Adrenal gland (tissue), 12 donors: ENCODE results near the gene APOL5. TPM values are rescaled to one million over a fixed set of nuclear protein-coding genes. Genes with fewer than 3 reads are reported as not detected.

ENCODE experiments used
- DNase-seq, 7 donors: peaks; one replicate each; pipeline ENCODE4 v3.0.0-alpha.2; 2019 to 2020
- H3K27ac ChIP-seq, 5 donors: fragments of 200-600 bp; sonication (generic) in 4 of 5; 1 replicate in 3 of 5; 2 replicates in 2 of 5; pipeline versions ENCODE4 v1.5.1 to v1.8.0; 2016 to 2020; ENCODE audit warnings: mild to moderate bottlenecking in 1 of 5
- H3K27me3 ChIP-seq: fragments of 200-600 bp; 2 replicates; pipeline ENCODE4 v1.8.0; 2021
- H3K36me3 ChIP-seq, 2 donors: fragments of 200-600 bp; replicated peaks in 1 of 2; 1 replicate in 1 of 2; 2 replicates in 1 of 2; pipeline versions ENCODE4 v1.5.1 to v1.8.0; 2018 to 2022
- H3K4me1 ChIP-seq, 2 donors: fragments of 200-600 bp; replicated peaks in 1 of 2; 1 replicate in 1 of 2; 2 replicates in 1 of 2; pipeline versions ENCODE4 v1.5.1 to v1.8.0; 2018 to 2021
- H3K4me3 ChIP-seq, 4 donors: fragments of 200-600 bp; sonication (generic) in 3 of 4; one replicate each; pipeline ENCODE4 v1.5.1; 2016 to 2018
- H3K9me3 ChIP-seq, 3 donors: fragments of 200-600 bp; sonication (generic) in 1 of 3; replicated peaks in 1 of 3; 1 replicate in 2 of 3; 2 replicates in 1 of 3; pipeline versions ENCODE4 v1.5.1 to v1.8.0; 2016 to 2021
- POLR2A ChIP-seq, 2 donors: fragments of 450-650 bp; IDR thresholded peaks; one replicate each; pipeline ENCODE4 v1.6.1; 2017; ENCODE audit warnings: antibody characterized with exemption in 2 of 2, mild to moderate bottlenecking in 2 of 2, moderate library complexity in 1 of 2
- WGBS, 4 donors: extraction: QIAGEN DNeasy Blood & Tissue Kit in 2 of 4; methylation state at CpG; one replicate each; pipeline versions ENCODE4 v1.1.5 to v1.1.7; 2013 to 2017; 5-methylcytosine and 5-hydroxymethylcytosine counted together
- intact Hi-C, 2 donors: fragments of 100-400 bp; cut with DNase I; formaldehyde crosslinking; loops; one replicate each; pipeline versions ENCODE4 v1.14.1 to v1.15.0; 2022 to 2023
- polyA plus RNA-seq, 3 donors: library from polyadenylated mRNA; stranded (reverse); fragments of 200-250 nt in 2 of 3; fragments of 350-450 nt in 1 of 3; fragmentation: Illumina TruSeq in 1 of 3; extraction: RNeasy Lipid Tissue Mini Kit (QIAGEN cat#74804) in 1 of 3; gene quantifications; one replicate each; pipeline ENCODE4 v1.2.3, GENCODE V29; 2013 to 2014
- total RNA-seq, 9 donors: library from RNA; depleted of rRNA in 4 of 9; stranded (reverse); fragments of >200 nt in 4 of 9; fragments of 120-200 nt in 1 of 9; fragmentation: NEBNext Ultra II Directional in 1 of 9; extraction: Animal tissue kit (Norgen Biotek cat#: 25700) in 1 of 9; gene quantifications; one replicate each; pipeline versions ENCODE4 v1.1.0 to v1.2.4, GENCODE V29; 2013 to 2023
- TF ChIP-seq, protein P1 (sequence below), 6 experiments: fragments of 450-650 bp in 4 of 6; fragments of 200-600 bp in 2 of 6; sonication (generic) in 1 of 6; IDR thresholded peaks; 1 replicate in 5 of 6; 2 replicates in 1 of 6; pipeline versions ENCODE4 v1.5.1 to v1.8.0; 2016 to 2021; ENCODE audit warnings: antibody characterized with exemption in 6 of 6, mild to moderate bottlenecking in 2 of 6, moderate library complexity in 1 of 6
- donor health status: healthy with polysubstance abuse.
- donor health status: Bipolar disorder and iron deficiency.
- donor health status: DM: yes; HTN: yes; CAD: no.
- donor health status: DM: no; HTN: no; CAD: no.
- donor health status: DM: no; HTN: no; CAD: no.
- donor health status: DM: yes; HTN: yes; CAD: no.

APOL5 gene
- total and polyA plus RNA-seq, 12 donors, result 0.11 TPM; not detected in 11

DNA sequence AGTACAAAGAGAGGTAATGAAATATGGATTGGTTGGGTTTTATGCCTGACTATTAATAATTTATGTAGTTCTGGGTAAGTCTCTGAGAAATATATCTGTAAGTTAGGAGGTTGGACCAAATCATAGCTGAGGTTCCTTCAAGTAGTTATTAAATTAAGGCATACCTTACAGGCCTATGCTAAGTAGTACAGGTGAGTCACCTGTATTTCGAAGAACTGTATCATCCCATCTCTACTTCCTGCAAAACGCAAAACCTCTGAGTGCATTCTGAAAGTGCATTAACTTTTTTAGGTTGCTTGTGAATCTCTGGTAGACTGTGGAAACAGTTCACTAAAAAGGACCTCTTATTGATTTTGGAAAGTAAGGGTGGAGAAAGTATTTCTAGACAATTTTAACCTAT lies 37.1 kb downstream of the APOL5 start:
- H3K27me3 ChIP-seq, result no peaks in the 10 kb centered on the region
- H3K36me3 ChIP-seq, result peaks cover 0 to 11% of the 10 kb centered on the region in 2 donors
- H3K4me3 ChIP-seq, result no peak overlapping the region
- no peak for DNase-seq
- WGBS, 4 donors, result 90 to 95% (median 93%) methylated on average over 2 of the region's 2 CpGs
- intact Hi-C loops, result no loop called here
- H3K27ac ChIP-seq, result no peak overlapping the region
- H3K4me1 ChIP-seq, result peaks cover 0 to 6% of the 10 kb centered on the region in 2 donors
- no peak for TF ChIP-seq POLR2A (IDR thresholded peaks at IDR 0.05)
- TF ChIP-seq, protein P1, sequence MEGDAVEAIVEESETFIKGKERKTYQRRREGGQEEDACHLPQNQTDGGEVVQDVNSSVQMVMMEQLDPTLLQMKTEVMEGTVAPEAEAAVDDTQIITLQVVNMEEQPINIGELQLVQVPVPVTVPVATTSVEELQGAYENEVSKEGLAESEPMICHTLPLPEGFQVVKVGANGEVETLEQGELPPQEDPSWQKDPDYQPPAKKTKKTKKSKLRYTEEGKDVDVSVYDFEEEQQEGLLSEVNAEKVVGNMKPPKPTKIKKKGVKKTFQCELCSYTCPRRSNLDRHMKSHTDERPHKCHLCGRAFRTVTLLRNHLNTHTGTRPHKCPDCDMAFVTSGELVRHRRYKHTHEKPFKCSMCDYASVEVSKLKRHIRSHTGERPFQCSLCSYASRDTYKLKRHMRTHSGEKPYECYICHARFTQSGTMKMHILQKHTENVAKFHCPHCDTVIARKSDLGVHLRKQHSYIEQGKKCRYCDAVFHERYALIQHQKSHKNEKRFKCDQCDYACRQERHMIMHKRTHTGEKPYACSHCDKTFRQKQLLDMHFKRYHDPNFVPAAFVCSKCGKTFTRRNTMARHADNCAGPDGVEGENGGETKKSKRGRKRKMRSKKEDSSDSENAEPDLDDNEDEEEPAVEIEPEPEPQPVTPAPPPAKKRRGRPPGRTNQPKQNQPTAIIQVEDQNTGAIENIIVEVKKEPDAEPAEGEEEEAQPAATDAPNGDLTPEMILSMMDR (IDR thresholded peaks at IDR 0.05), result no peak
- H3K9me3 ChIP-seq, result no peaks in the 10 kb centered on the region

DNA sequence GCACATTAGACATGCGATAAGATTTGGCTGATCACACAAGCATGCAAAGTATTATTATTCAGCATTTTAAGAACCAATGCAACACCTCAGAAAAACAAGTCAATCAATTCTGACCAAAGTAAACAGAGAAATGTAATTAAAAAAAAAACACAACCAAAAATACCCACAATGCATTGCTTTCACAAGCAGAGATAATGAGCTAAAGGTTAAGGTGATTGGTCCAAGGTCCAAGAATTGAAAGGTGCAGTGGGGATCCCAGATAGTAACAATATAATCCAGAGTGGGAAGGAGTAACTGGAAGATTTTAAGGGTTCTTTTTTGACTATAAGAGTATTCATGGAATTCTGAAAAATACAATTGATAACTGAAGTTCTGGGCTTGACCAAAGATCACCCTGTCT lies 39.0 kb downstream of the APOL5 start:
- intact Hi-C loops, result no loop called here
- DNase-seq, result no peak
- TF ChIP-seq POLR2A (IDR thresholded peaks at IDR 0.05), result no peak
- TF ChIP-seq, protein P1 (IDR thresholded peaks at IDR 0.05), result no peak
- Histone ChIP-seq H3K4me1 (peaks cover 0 to 6% of the 10 kb centered on the region in 2 donors), H3K27me3 (no peaks in the 10 kb centered on the region), H3K4me3 (no peak overlapping the region), H3K36me3 (peaks cover 0 to 17% of the 10 kb centered on the region in 2 donors), H3K27ac (no peak overlapping the region), H3K9me3 (no peaks in the 10 kb centered on the region)
- 87 to 95% (median 94%) methylated on average over 1 of the region's 1 CpG for WGBS, 4 donors

DNA sequence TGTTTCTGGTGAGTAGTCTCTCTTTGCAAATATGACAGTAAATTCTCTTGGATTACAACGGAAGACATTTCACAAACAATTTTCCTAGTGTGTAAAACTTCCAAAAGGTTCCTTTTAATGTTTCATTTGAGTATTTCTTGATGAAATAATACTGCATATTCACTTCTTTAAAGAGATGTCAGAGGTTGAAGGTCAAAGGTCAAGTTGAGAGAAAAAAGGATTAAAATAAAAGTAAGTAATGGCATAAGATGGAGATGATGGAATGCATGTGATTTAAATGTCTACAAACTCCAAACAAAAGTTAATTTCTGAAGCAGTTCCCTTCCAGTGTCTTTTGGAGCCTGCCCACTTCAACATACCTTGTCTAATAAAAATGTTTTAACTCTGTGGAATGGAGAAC lies 40.7 kb downstream of the APOL5 start:
- WGBS, 4 donors, result 75 to 87% (median 82%) methylated on average over 1 of the region's 1 CpG
- Histone ChIP-seq H3K4me1 (peaks cover 0 to 6% of the 10 kb centered on the region in 2 donors), H3K27ac (no peak overlapping the region), H3K4me3 (no peak overlapping the region), H3K9me3 (no peaks in the 10 kb centered on the region), H3K36me3 (peaks cover 0 to 17% of the 10 kb centered on the region in 2 donors), H3K27me3 (no peaks in the 10 kb centered on the region)
- TF ChIP-seq, protein P1 (IDR thresholded peaks at IDR 0.05), result no peak
- TF ChIP-seq POLR2A (IDR thresholded peaks at IDR 0.05), result no peak
- intact Hi-C loops, result no loop called here
- no peak for DNase-seq

GRCh38 chr22:35761037-35761436 lies 43.4 kb downstream of the APOL5 start:
- Histone ChIP-seq H3K4me1 (no peaks in the 10 kb centered on the region), H3K36me3 (peaks cover 0 to 17% of the 10 kb centered on the region in 2 donors), H3K27me3 (no peaks in the 10 kb centered on the region), H3K27ac (no peak overlapping the region), H3K4me3 (no peak overlapping the region), H3K9me3 (no peaks in the 10 kb centered on the region)
- WGBS, 4 donors, result 93 to 96% (median 96%) methylated on average over 1 of the region's 1 CpG
- TF ChIP-seq, protein P1 (IDR thresholded peaks at IDR 0.05), result peak in 3 of 6 experiments; percentile 25 to 36 (median 27)
- TF ChIP-seq POLR2A (IDR thresholded peaks at IDR 0.05), result no peak
- intact Hi-C loops, result no loop called here
- peak in 1 of 7 donors; percentile 19 for DNase-seq
